Measurements from ENCODE around the gene CPO.
"Not testable (repeated sequence)": the region's sequence is repeated elsewhere in the genome, so short reads cannot be mapped to it uniquely, and the experiment has no call there.

Gene CPO

GRCh38 chr2:206940546-206940945 is 1.2 kb downstream of the CPO start:
- Histone ChIP-seq H3K9me3 (ENCODE audit: control insufficient read depth, insufficient read depth, low read depth, low read length) (peaks cover 4% of the 10 kb centered on the region; the same call in 1 of the 2 replicates), H3K36me3 (ENCODE audit: control insufficient read depth, insufficient read depth, low read length) (no peaks in the 10 kb centered on the region), H3K27ac (ENCODE audit: low read depth, low read length) (no peak overlapping the region), H3K4me3 (ENCODE audit: low read depth, low read length) (no peak overlapping the region), H3K9ac (ENCODE audit: low read length) (no peak overlapping the region), H3K27me3 (ENCODE audit: control insufficient read depth, insufficient read depth, low read length) (no peaks in the 10 kb centered on the region), H3K4me1 (ENCODE audit: control insufficient read depth, insufficient read depth, low read length) (peaks cover 8% of the 10 kb centered on the region)

GRCh38 chr2:206942592-206943478 is 3.5 kb downstream of the CPO start:
- Histone ChIP-seq H3K4me1 (ENCODE audit: control insufficient read depth, insufficient read depth, low read length) (peaks cover 8% of the 10 kb centered on the region), H3K9me3 (ENCODE audit: control insufficient read depth, insufficient read depth, low read depth, low read length) (peaks cover 7% of the 10 kb centered on the region)

GRCh38 chr2:206953404-206953803 is 14.1 kb downstream of the CPO start:
- not testable (repeated sequence) for H3K36me3 ChIP-seq (ENCODE audit: control insufficient read depth, insufficient read depth, low read length); H3K4me3 ChIP-seq (ENCODE audit: low read depth, low read length)

More at GRCh38 chr2:206942592-206943478, 3.5 kb downstream of the CPO start:
- H3K36me3 ChIP-seq (ENCODE audit: control insufficient read depth, insufficient read depth, low read length) = no peaks in the 10 kb centered on the region
- no peak overlapping the region for H3K9ac ChIP-seq (ENCODE audit: low read length)
- H3K4me3 ChIP-seq (ENCODE audit: low read depth, low read length) = no peak overlapping the region
- H3K27me3 ChIP-seq (ENCODE audit: control insufficient read depth, insufficient read depth, low read length) = no peaks in the 10 kb centered on the region
- H3K27ac ChIP-seq (ENCODE audit: low read depth, low read length) = no peak overlapping the region

GRCh38 chr2:206955253-206955652 is 15.9 kb downstream of the CPO start:
- H3K27ac ChIP-seq (ENCODE audit: low read depth, low read length) = no peak overlapping the region
- H3K9ac ChIP-seq (ENCODE audit: low read length) = no peak overlapping the region
- no peak overlapping the region for H3K4me3 ChIP-seq (ENCODE audit: low read depth, low read length)
- no peaks in the 10 kb centered on the region for H3K27me3 ChIP-seq (ENCODE audit: control insufficient read depth, insufficient read depth, low read length)
- no peaks in the 10 kb centered on the region for H3K4me1 ChIP-seq (ENCODE audit: control insufficient read depth, insufficient read depth, low read length)
- no peaks in the 10 kb centered on the region for H3K36me3 ChIP-seq (ENCODE audit: control insufficient read depth, insufficient read depth, low read length)
- peaks cover 36% of the 10 kb centered on the region for H3K9me3 ChIP-seq (ENCODE audit: control insufficient read depth, insufficient read depth, low read depth, low read length)

More at GRCh38 chr2:206953404-206953803, 14.1 kb downstream of the CPO start:
- H3K27me3 ChIP-seq (ENCODE audit: control insufficient read depth, insufficient read depth, low read length); H3K27ac ChIP-seq (ENCODE audit: low read depth, low read length); H3K4me1 ChIP-seq (ENCODE audit: control insufficient read depth, insufficient read depth, low read length); H3K9ac ChIP-seq (ENCODE audit: low read length): not testable (repeated sequence)
- peaks cover 43% of the 10 kb centered on the region for H3K9me3 ChIP-seq (ENCODE audit: control insufficient read depth, insufficient read depth, low read depth, low read length)

GRCh38 chr2:206958261-206958660 is 18.9 kb downstream of the CPO start:
- H3K27me3 ChIP-seq (ENCODE audit: control insufficient read depth, insufficient read depth, low read length) = no peaks in the 10 kb centered on the region
- H3K9me3 ChIP-seq (ENCODE audit: control insufficient read depth, insufficient read depth, low read depth, low read length) = peaks cover 21% of the 10 kb centered on the region
- no peak overlapping the region for H3K27ac ChIP-seq (ENCODE audit: low read depth, low read length)
- no peaks in the 10 kb centered on the region for H3K4me1 ChIP-seq (ENCODE audit: control insufficient read depth, insufficient read depth, low read length)
- H3K9ac ChIP-seq (ENCODE audit: low read length) = no peak overlapping the region
- no peak overlapping the region for H3K4me3 ChIP-seq (ENCODE audit: low read depth, low read length)
- H3K36me3 ChIP-seq (ENCODE audit: control insufficient read depth, insufficient read depth, low read length) = no peaks in the 10 kb centered on the region

- Histone ChIP-seq H3K27ac (ENCODE audit: low read depth, low read length) (no peak overlapping the region), H3K36me3 (ENCODE audit: control insufficient read depth, insufficient read depth, low read length) (no peaks in the 10 kb centered on the region), H3K27me3 (ENCODE audit: control insufficient read depth, insufficient read depth, low read length) (no peaks in the 10 kb centered on the region), H3K4me1 (ENCODE audit: control insufficient read depth, insufficient read depth, low read length) (no peaks in the 10 kb centered on the region; the same call in 1 of the 2 replicates), H3K9ac (ENCODE audit: low read length) (no peak overlapping the region), H3K9me3 (ENCODE audit: control insufficient read depth, insufficient read depth, low read depth, low read length) (no peaks in the 10 kb centered on the region), H3K4me3 (ENCODE audit: low read depth, low read length) (no peak overlapping the region)
Measured at GRCh38 chr2:206962966-206963365, 23.6 kb downstream of the CPO start.

- Histone ChIP-seq H3K36me3 (ENCODE audit: control insufficient read depth, insufficient read depth, low read length) (no peaks in the 10 kb centered on the region), H3K4me1 (ENCODE audit: control insufficient read depth, insufficient read depth, low read length) (peaks cover 12% of the 10 kb centered on the region), H3K4me3 (ENCODE audit: low read depth, low read length) (no peak overlapping the region), H3K9me3 (ENCODE audit: control insufficient read depth, insufficient read depth, low read depth, low read length) (no peaks in the 10 kb centered on the region), H3K27me3 (ENCODE audit: control insufficient read depth, insufficient read depth, low read length) (no peaks in the 10 kb centered on the region), H3K27ac (ENCODE audit: low read depth, low read length) (no peak overlapping the region), H3K9ac (ENCODE audit: low read length) (no peak overlapping the region)
Measured at GRCh38 chr2:206968134-206969086, 29.1 kb downstream of the CPO start.

- H3K36me3 ChIP-seq (ENCODE audit: control insufficient read depth, insufficient read depth, low read length) = no peaks in the 10 kb centered on the region
- H3K27ac ChIP-seq (ENCODE audit: low read depth, low read length) = no peak overlapping the region
- H3K4me3 ChIP-seq (ENCODE audit: low read depth, low read length) = no peak overlapping the region
- peaks cover 12% of the 10 kb centered on the region for H3K4me1 ChIP-seq (ENCODE audit: control insufficient read depth, insufficient read depth, low read length)
- no peaks in the 10 kb centered on the region for H3K27me3 ChIP-seq (ENCODE audit: control insufficient read depth, insufficient read depth, low read length)
- H3K9me3 ChIP-seq (ENCODE audit: control insufficient read depth, insufficient read depth, low read depth, low read length) = no peaks in the 10 kb centered on the region
- H3K9ac ChIP-seq (ENCODE audit: low read length) = no peak overlapping the region
Measured at GRCh38 chr2:206969192-206969591, 29.9 kb downstream of the CPO start.

GRCh38 chr2:206970589-206971360 is 31.5 kb downstream of the CPO start:
- no peak overlapping the region for H3K4me3 ChIP-seq (ENCODE audit: low read depth, low read length)
- H3K9me3 ChIP-seq (ENCODE audit: control insufficient read depth, insufficient read depth, low read depth, low read length) = 0 out of 2 replicates have a peak, but pooled peaks cover 3% of the 10 kb centered on the region
- no peaks in the 10 kb centered on the region for H3K27me3 ChIP-seq (ENCODE audit: control insufficient read depth, insufficient read depth, low read length)
- no peak overlapping the region for H3K9ac ChIP-seq (ENCODE audit: low read length)
- peaks cover 12% of the 10 kb centered on the region for H3K4me1 ChIP-seq (ENCODE audit: control insufficient read depth, insufficient read depth, low read length)
- no peaks in the 10 kb centered on the region for H3K36me3 ChIP-seq (ENCODE audit: control insufficient read depth, insufficient read depth, low read length)
- H3K27ac ChIP-seq (ENCODE audit: low read depth, low read length) = no peak overlapping the region

- H3K27ac ChIP-seq (ENCODE audit: low read depth, low read length) = no peak overlapping the region
- H3K9ac ChIP-seq (ENCODE audit: low read length) = no peak overlapping the region
Measured at GRCh38 chr2:206971805-206972204, 32.5 kb downstream of the CPO start.

More at GRCh38 chr2:206971805-206972204, 32.5 kb downstream of the CPO start:
- no peaks in the 10 kb centered on the region for H3K27me3 ChIP-seq (ENCODE audit: control insufficient read depth, insufficient read depth, low read length)
- peaks cover 12% of the 10 kb centered on the region for H3K4me1 ChIP-seq (ENCODE audit: control insufficient read depth, insufficient read depth, low read length)
- 0 out of 2 replicates have a peak, but pooled peaks cover 3% of the 10 kb centered on the region for H3K9me3 ChIP-seq (ENCODE audit: control insufficient read depth, insufficient read depth, low read depth, low read length)
- H3K4me3 ChIP-seq (ENCODE audit: low read depth, low read length) = no peak overlapping the region
- H3K36me3 ChIP-seq (ENCODE audit: control insufficient read depth, insufficient read depth, low read length) = no peaks in the 10 kb centered on the region
